Smooth muscle cell (in vitro differentiated cells): ENCODE results near the gene CACNA2D2. TPM values are rescaled to one million over a fixed set of nuclear protein-coding genes. Genes with fewer than 3 reads are reported as not detected.

Experiments
- DNase-seq: peaks from one replicate; lab custom pipeline; 2025; ENCODE audit not compliant: unreplicated experiment; lab: John Stamatoyannopoulos, UW
- H2AFZ ChIP-seq: fragments of 200-600 bp; sonication (generic); 2 replicates; pipeline ENCODE4 v1.6.0; 2016; ENCODE audit warnings: antibody characterized with exemption, low read depth, mild to moderate bottlenecking
- H3F3A ChIP-seq: fragments of 200-600 bp; sonication (generic); 2 replicates; pipeline ENCODE4 v1.6.0; 2017; ENCODE audit warnings: antibody characterized with exemption, low read depth
- H3K27ac ChIP-seq: fragments of 200-600 bp; sonication (generic); 2 replicates; pipeline ENCODE4 v1.5.1; 2016; ENCODE audit warnings: low read depth, mild to moderate bottlenecking
- H3K27me3 ChIP-seq: fragments of 200-600 bp; sonication (generic); 2 replicates; pipeline ENCODE4 v1.6.1; 2016; ENCODE audit warnings: low read depth, mild to moderate bottlenecking
- H3K36me3 ChIP-seq: fragments of 200-600 bp; sonication (generic); 2 replicates; pipeline ENCODE4 v1.5.1; 2016; ENCODE audit warnings: low read depth
- H3K4me1 ChIP-seq: fragments of 200-600 bp; sonication (generic); 2 replicates; pipeline ENCODE4 v1.5.1; 2016; ENCODE audit warnings: low read depth
- H3K4me2 ChIP-seq: fragments of 200-600 bp; sonication (generic); 2 replicates; pipeline ENCODE4 v1.6.0; 2016; ENCODE audit warnings: mild to moderate bottlenecking
- H3K4me3 ChIP-seq: fragments of 200-600 bp; sonication (generic); 2 replicates; pipeline ENCODE4 v1.5.1; 2016; ENCODE audit warnings: mild to moderate bottlenecking
- H3K79me2 ChIP-seq: fragments of 200-600 bp; sonication (generic); 2 replicates; pipeline ENCODE4 v1.6.0; 2016; ENCODE audit warnings: low read depth, mild to moderate bottlenecking
- H3K9ac ChIP-seq: fragments of 200-600 bp; sonication (generic); 2 replicates; pipeline ENCODE4 v1.6.0; 2016; ENCODE audit warnings: low read depth
- H3K9me3 ChIP-seq: fragments of 200-600 bp; sonication (generic); replicated peaks from 2 replicates; pipeline ENCODE4 v1.5.1; 2016; ENCODE audit warnings: low read depth
- H4K20me1 ChIP-seq: fragments of 200-600 bp; sonication (generic); 2 replicates; pipeline ENCODE4 v1.6.0; 2016; ENCODE audit warnings: low read depth
- CTCF ChIP-seq: fragments of 200-600 bp; sonication (generic); IDR thresholded peaks from 2 replicates; pipeline ENCODE4 v1.5.1; 2017; ENCODE audit warnings: borderline replicate concordance, mild to moderate bottlenecking, antibody characterized with exemption; ENCODE audit not compliant: insufficient read depth, poor library complexity, severe bottlenecking
- WGBS: methylation state at CpG from one replicate; pipeline ENCODE4 v1.1.7; 2016; ENCODE audit warnings: low lambda C conversion rate; 5-methylcytosine and 5-hydroxymethylcytosine counted together
- polyA plus RNA-seq: library from polyadenylated mRNA; unstranded; fragments of >200 nt; fragmentation: Nextera tagmentation; extraction: Ambion mirVana; gene quantifications from 2 replicates; pipeline ENCODE4 v1.2.1, GENCODE V29; 2016
- total RNA-seq: library from RNA; depleted of rRNA; stranded (reverse); fragments of >200 nt; gene quantifications from 2 replicates; pipeline ENCODE4 v1.2.3, GENCODE V29; 2014

CACNA2D2 gene
- total and polyA plus RNA-seq, 2 experiments from 2014 or later: 0.27 to 0.51 TPM

DNA sequence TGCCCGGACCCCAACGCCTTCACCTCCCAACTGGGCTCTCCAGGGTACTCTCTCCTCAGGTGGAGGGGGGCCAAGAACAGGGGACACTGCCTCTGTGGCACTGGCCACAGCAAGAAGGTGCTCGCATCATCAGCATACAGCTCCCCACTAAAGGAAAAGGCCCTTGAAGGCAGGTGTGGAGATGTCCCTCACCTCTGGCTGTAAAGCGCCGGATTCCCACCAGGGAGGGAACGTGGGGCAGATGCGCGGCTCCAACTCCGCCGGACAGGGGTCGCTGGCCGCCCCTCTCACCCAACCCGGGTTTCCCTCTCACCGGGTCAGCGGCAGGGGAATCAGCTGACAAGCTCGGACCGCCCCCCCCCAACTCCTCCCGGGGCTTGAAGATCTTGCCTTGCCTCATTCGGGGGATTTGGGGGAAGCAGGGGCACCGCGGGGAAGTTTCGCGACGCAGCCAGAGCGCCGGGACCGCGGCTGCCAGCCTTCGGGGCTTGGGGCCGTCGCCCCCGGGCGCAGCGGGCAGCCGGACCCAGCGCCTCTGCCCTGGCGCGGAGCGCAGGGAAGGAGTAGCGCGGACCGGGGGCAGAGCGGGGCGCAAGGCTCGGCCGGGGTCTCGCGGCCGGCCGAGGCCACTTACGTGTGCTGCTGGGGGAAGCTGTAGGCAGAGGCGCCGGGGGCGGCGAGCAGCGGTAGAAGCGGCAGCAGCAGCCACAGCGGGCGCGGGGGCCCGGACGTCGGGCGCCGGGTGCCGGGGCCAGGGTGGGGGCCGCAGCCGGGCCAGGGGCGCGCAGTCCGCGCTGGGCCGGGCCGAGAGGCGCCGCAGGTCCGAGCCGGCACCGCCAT is 630 bp downstream of the CACNA2D2 start:
- peaks cover 35% of the 10 kb centered on the region for H3K27me3 ChIP-seq
- H3K27ac ChIP-seq: no peak overlapping the region
- no peak for TF ChIP-seq CTCF
- no peaks in the 10 kb centered on the region for H4K20me1 ChIP-seq
- no peak for DNase-seq
- H3K4me1 ChIP-seq: peaks cover 4% of the 10 kb centered on the region
- H3K9ac ChIP-seq: no peak overlapping the region
- WGBS: 3% methylated on average over 46 of the region's 79 CpGs
- peak overlapping the region; percentile 24 for H2AFZ ChIP-seq
- no peaks in the 10 kb centered on the region for H3K9me3 ChIP-seq
- peak overlapping the region; percentile 95 for H3K4me2 ChIP-seq
- peak overlapping the region; percentile 60 for H3K4me3 ChIP-seq
- H3K36me3 ChIP-seq: no peaks in the 10 kb centered on the region
- no peaks in the 10 kb centered on the region for H3F3A ChIP-seq
- no peaks in the 10 kb centered on the region for H3K79me2 ChIP-seq

DNA sequence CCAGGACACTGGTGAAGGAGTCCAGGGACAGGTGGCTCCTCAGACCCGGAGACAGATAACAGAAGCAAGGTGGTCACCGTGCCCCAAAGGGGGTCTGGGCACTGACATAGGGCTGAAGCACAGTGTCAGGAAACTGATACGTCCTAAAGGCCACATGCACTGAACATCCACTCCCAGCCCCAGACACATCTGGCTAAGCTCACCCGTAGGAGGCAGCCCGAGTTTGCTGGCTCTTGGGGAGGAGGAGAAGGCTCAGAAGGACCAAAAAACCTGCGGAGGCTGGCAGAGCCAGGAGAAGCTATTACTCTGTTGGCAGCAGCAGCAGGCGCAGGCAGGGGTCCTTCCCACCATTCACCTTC is 1.2 kb downstream of the CACNA2D2 start:
- Histone ChIP-seq H3K4me2 (no peak overlapping the region), H3K27me3 (peaks cover 35% of the 10 kb centered on the region)
- TF ChIP-seq CTCF: no peak

DNA sequence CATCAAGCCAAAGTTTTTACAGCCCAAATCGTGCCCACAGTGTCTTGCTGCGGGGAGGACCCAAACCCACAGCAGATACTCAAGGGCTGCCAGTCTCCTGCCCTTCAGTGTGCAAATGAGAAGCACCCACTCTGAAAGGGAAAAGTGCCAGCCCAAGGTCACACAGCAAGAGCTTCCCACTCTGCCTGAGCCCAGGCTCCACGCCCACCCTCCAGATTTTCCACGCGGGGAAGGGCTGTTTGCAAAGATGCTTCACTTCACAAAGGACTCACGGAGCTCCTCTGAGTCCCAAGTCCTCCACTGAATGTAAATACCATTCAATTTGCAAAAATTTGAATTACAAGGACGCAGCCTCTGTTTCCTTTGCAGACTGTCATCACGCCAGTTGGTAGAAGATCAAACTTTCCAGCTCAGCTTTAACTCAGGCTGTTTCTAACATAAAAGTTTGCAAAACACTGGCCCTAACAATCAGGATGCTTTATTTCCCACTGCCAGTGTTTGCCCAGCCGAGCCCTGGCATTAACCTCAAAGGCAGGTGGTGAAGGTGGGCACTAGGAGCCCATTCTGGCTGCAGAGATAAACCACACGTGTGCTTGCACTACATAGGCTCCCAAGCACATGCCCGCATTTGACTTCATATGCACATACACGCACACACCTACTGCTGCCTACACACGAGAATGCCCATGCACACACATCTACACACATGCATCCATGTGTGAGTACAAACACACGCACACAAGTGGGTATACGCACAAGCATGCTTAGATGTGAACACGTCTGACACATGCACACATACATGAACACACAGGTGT is 7.6 kb downstream of the CACNA2D2 start:
- H3K27ac ChIP-seq: no peak overlapping the region
- no peak overlapping the region for H2AFZ ChIP-seq
- no peak for DNase-seq
- no peak overlapping the region for H3K4me3 ChIP-seq
- H4K20me1 ChIP-seq: no peaks in the 10 kb centered on the region
- no peaks in the 10 kb centered on the region for H3K4me1 ChIP-seq
- H3K27me3 ChIP-seq: peaks cover 13% of the 10 kb centered on the region
- no peaks in the 10 kb centered on the region for H3F3A ChIP-seq
- no peaks in the 10 kb centered on the region for H3K9me3 ChIP-seq
- TF ChIP-seq CTCF: no peak
- H3K36me3 ChIP-seq: no peaks in the 10 kb centered on the region
- H3K4me2 ChIP-seq: no peak overlapping the region
- WGBS: 69% methylated on average over 16 of the region's 16 CpGs
- no peaks in the 10 kb centered on the region for H3K79me2 ChIP-seq
- no peak overlapping the region for H3K9ac ChIP-seq

More for the DNA sequence above, 1.2 kb downstream of the CACNA2D2 start:
- H3K27ac ChIP-seq: no peak overlapping the region
- H3F3A ChIP-seq: no peaks in the 10 kb centered on the region
- H3K9ac ChIP-seq: no peak overlapping the region
- H4K20me1 ChIP-seq: no peaks in the 10 kb centered on the region
- H3K9me3 ChIP-seq: no peaks in the 10 kb centered on the region
- H3K4me3 ChIP-seq: no peak overlapping the region
- 53% methylated on average over 7 of the region's 7 CpGs for WGBS
- no peaks in the 10 kb centered on the region for H3K79me2 ChIP-seq
- H3K36me3 ChIP-seq: no peaks in the 10 kb centered on the region
- DNase-seq: no peak
- H2AFZ ChIP-seq: no peak overlapping the region
- peaks cover 4% of the 10 kb centered on the region for H3K4me1 ChIP-seq
